Skeletal muscle tissue (tissue), 4 donors: ENCODE data around the gene ZNF212. TPM values are rescaled to one million over a fixed set of nuclear protein-coding genes. Genes with fewer than 3 reads are reported as not detected.
A peak's percentile ranks its signal among the peaks of the same experiment; 100 is the strongest.

Experiments used
- H3K27ac ChIP-seq: one replicate; pipeline ENCODE4 v1.7.0; 2013; ENCODE audit warnings: mild to moderate bottlenecking, low read depth, low read length, inconsistent platforms
- H3K27me3 ChIP-seq, 3 donors: one replicate each; pipeline ENCODE4 v1.7.0; 2013; ENCODE audit warnings: low read length in 3 of 3; ENCODE audit not compliant: control insufficient read depth in 3 of 3, insufficient read depth in 3 of 3
- H3K36me3 ChIP-seq, 3 donors: one replicate each; pipeline ENCODE4 v1.7.0; 2013; ENCODE audit warnings: low read length in 3 of 3; ENCODE audit not compliant: control insufficient read depth in 3 of 3, insufficient read depth in 3 of 3
- H3K4me1 ChIP-seq, 3 donors: one replicate each; pipeline ENCODE4 v1.7.0; 2013; ENCODE audit warnings: low read length in 3 of 3, mild to moderate bottlenecking in 3 of 3; ENCODE audit not compliant: control insufficient read depth in 3 of 3, insufficient read depth in 3 of 3
- H3K4me3 ChIP-seq, 3 donors: one replicate each; pipeline ENCODE4 v1.7.0; 2013; ENCODE audit warnings: low read length in 3 of 3
- H3K9ac ChIP-seq, 3 donors: one replicate each; pipeline ENCODE4 v1.7.0; 2013; ENCODE audit warnings: low read length in 3 of 3, mild to moderate bottlenecking in 3 of 3, moderate library complexity in 2 of 3, low read depth in 1 of 3
- H3K9me3 ChIP-seq, 3 donors: one replicate each; pipeline ENCODE4 v1.7.0; 2013; ENCODE audit warnings: low read length in 3 of 3; ENCODE audit not compliant: control insufficient read depth in 3 of 3
- total RNA-seq: library from RNA; depleted of rRNA; stranded (reverse); fragments of >200 nt; gene quantifications from one replicate; pipeline ENCODE4 v1.2.3, GENCODE V29; 2014
- donor health status: Osteomylitis.

ZNF212 gene
- total RNA-seq, 1 donor from 2014 or later, result 4.2 TPM

DNA sequence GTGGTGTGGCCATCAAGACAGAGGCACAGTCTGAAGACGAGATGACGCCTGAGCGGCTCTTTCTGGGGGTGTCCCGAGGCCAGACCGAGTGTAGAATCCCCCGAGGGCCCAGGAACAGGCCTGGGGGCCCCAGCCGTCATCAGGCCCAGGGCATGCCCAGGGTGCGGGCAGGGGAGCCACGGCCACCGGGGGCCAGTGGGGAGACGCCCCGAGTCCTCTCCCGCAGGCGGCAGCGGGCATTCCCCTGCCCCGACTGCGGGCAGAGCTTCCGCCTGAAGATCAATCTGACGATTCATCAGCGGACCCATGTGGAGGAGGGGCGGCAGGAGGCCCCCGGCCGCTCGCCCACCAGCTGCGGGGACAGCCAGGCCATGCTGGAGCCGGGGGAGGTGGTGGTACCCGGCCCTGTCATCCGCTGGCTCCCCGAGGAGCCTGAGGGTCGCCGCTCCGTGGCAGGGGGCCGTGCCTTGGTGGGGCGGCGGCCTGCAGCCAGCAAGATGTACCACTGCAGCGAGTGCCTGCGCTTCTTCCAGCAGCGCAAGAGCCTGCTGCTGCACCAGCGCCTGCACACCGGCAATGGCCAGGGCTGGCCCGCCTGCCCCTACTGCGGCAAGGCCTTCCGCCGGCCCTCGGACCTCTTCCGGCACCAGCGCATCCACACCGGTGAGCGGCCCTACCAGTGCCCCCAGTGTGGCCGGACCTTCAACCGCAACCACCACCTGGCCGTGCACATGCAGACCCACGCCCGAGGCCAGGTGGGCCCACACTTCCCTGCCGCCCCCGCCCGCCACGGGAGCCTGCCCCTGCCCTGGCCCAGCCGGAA, 42.3 kb downstream of the ZNF212 start:
- Histone ChIP-seq H3K4me1 (peaks cover 12 to 21% (median 14%) of the 10 kb centered on the region in 3 donors), H3K36me3 (peaks cover 19 to 30% (median 25%) of the 10 kb centered on the region in 3 donors), H3K4me3 (no peak overlapping the region), H3K27ac (no peak overlapping the region), H3K9me3 (no peaks in the 10 kb centered on the region), H3K27me3 (no peaks in the 10 kb centered on the region), H3K9ac (no peak overlapping the region)

- no peak overlapping the region for H3K27ac ChIP-seq
- H3K4me1 ChIP-seq, result peaks cover 12 to 21% (median 14%) of the 10 kb centered on the region in 3 donors
- no peaks in the 10 kb centered on the region for H3K27me3 ChIP-seq
- H3K9ac ChIP-seq, result no peak overlapping the region
- H3K4me3 ChIP-seq, result no peak overlapping the region
- peaks cover 19 to 27% (median 21%) of the 10 kb centered on the region in 3 donors for H3K36me3 ChIP-seq
- no peaks in the 10 kb centered on the region for H3K9me3 ChIP-seq
Measured at GRCh38 chr7:149282331-149282655, 42.8 kb downstream of the ZNF212 start.

DNA sequence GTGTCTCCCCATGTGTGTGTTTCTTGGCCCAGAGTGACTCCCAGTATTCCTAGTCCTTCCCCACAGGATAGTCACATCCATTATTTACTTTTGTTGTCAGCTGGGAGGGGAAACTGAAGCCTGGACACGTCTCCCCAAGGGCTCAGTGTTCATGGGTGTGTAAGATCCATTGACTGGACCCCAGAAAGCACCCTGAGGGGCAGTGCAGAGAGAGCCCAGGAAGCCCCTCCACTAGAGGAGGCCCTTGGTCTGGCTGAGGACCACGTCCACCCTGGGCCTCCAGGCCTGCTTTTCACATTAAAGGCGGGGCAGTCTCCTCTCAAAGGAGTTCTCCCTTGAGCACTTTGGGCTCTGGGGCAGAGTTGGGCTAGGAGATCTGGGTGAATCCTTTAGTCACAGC, 43.9 kb downstream of the ZNF212 start:
- Histone ChIP-seq H3K9ac (no peak overlapping the region), H3K9me3 (no peaks in the 10 kb centered on the region), H3K4me3 (no peak overlapping the region), H3K4me1 (peaks cover 12 to 21% (median 14%) of the 10 kb centered on the region in 3 donors), H3K27ac (no peak overlapping the region), H3K36me3 (peaks cover 16 to 26% (median 21%) of the 10 kb centered on the region in 3 donors), H3K27me3 (no peaks in the 10 kb centered on the region)

- Histone ChIP-seq H3K4me1 (peaks cover 12 to 21% (median 14%) of the 10 kb centered on the region in 3 donors), H3K27me3 (no peaks in the 10 kb centered on the region), H3K36me3 (peaks cover 13 to 19% (median 13%) of the 10 kb centered on the region in 3 donors), H3K27ac (no peak overlapping the region), H3K9ac (no peak overlapping the region), H3K4me3 (peak overlapping the region in 1 of 3 donors; percentile 89), H3K9me3 (no peaks in the 10 kb centered on the region)
Measured at GRCh38 chr7:149284343-149284742, 44.9 kb downstream of the ZNF212 start.

- H3K9me3 ChIP-seq, result no peaks in the 10 kb centered on the region
- H3K4me1 ChIP-seq, result peaks cover 12 to 21% (median 14%) of the 10 kb centered on the region in 3 donors
- peak overlapping the region; percentile 85 to 90 (median 89) for H3K9ac ChIP-seq
- no peaks in the 10 kb centered on the region for H3K27me3 ChIP-seq
- peak overlapping the region; percentile 79 for H3K27ac ChIP-seq
- peak overlapping the region; percentile 84 to 89 (median 86) for H3K4me3 ChIP-seq
- H3K36me3 ChIP-seq, result peaks cover 14 to 24% (median 15%) of the 10 kb centered on the region in 3 donors
Measured at GRCh38 chr7:149284850-149285585, 45.6 kb downstream of the ZNF212 start.

- H3K27ac ChIP-seq, result peak overlapping the region; percentile 79
Measured at GRCh38 chr7:149285603-149286002, 46.2 kb downstream of the ZNF212 start.

GRCh38 chr7:149286811-149287400, 47.5 kb downstream of the ZNF212 start:
- peaks cover 13 to 19% (median 16%) of the 10 kb centered on the region in 3 donors for H3K36me3 ChIP-seq
- no peaks in the 10 kb centered on the region for H3K27me3 ChIP-seq
- peaks cover 12 to 21% (median 14%) of the 10 kb centered on the region in 3 donors for H3K4me1 ChIP-seq
- H3K4me3 ChIP-seq, result no peak overlapping the region
- H3K9ac ChIP-seq, result no peak overlapping the region
- no peak overlapping the region for H3K27ac ChIP-seq
- no peaks in the 10 kb centered on the region for H3K9me3 ChIP-seq

More at GRCh38 chr7:149285603-149286002, 46.2 kb downstream of the ZNF212 start:
- peak overlapping the region; percentile 85 to 90 (median 89) for H3K9ac ChIP-seq
- H3K4me1 ChIP-seq, result peaks cover 12 to 21% (median 14%) of the 10 kb centered on the region in 3 donors
- H3K27me3 ChIP-seq, result no peaks in the 10 kb centered on the region
- H3K36me3 ChIP-seq, result peaks cover 14 to 24% (median 15%) of the 10 kb centered on the region in 3 donors
- H3K9me3 ChIP-seq, result no peaks in the 10 kb centered on the region
- H3K4me3 ChIP-seq, result peak overlapping the region; percentile 84 to 89 (median 86)

DNA sequence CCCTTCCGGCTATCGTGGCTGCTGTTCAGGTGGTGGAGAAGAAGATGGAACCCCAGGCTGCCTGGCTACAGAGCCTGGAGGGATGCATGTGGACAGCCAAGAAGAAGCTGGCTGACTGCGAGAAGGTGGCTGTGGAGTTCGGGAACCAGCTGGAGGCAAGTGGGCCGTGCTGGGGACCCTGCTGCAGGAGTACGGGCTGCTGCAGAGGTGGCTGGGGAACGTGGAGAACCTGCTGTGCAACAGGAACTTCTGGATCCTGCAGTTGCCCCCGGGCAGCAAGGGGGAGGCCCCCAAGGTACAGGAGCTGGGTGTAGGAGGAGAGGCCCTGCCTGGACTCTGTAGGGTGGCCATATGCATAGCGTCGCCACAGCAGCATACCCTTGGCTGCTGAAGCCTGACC, 48.2 kb downstream of the ZNF212 start:
- Histone ChIP-seq H3K27me3 (no peaks in the 10 kb centered on the region), H3K27ac (no peak overlapping the region), H3K4me3 (no peak overlapping the region), H3K4me1 (peaks cover 12 to 21% (median 14%) of the 10 kb centered on the region in 3 donors), H3K36me3 (peaks cover 16 to 26% (median 19%) of the 10 kb centered on the region in 3 donors), H3K9ac (no peak overlapping the region), H3K9me3 (no peaks in the 10 kb centered on the region)

DNA sequence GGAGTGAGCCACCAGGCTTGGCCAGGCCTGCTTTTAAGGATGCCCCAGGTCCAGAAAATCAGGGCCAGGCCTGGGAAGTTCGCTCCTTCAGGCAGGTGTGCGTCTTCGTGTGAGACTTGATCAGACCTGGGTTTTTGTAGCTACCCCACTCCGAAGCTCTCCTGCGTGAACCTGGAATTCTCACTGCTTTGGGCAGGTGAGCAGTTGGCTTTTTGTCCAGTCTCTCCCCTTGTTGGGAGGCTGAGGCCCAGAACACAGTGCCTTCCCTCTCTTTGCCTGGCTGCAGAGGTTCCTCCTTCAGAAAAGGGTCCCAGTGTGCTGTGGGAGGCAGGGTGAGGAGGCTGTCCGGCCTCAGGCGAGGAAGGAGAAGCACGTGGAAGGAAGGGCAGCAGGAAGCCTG, 49.8 kb downstream of the ZNF212 start:
- H3K9me3 ChIP-seq, result no peaks in the 10 kb centered on the region
- no peak overlapping the region for H3K4me3 ChIP-seq
- H3K27me3 ChIP-seq, result no peaks in the 10 kb centered on the region
- peaks cover 24 to 37% (median 29%) of the 10 kb centered on the region in 3 donors for H3K36me3 ChIP-seq
- H3K4me1 ChIP-seq, result peaks cover 12 to 19% (median 14%) of the 10 kb centered on the region in 3 donors
- no peak overlapping the region for H3K9ac ChIP-seq
- H3K27ac ChIP-seq, result no peak overlapping the region
